GM21737 (cell line): ENCODE measurements around the gene CCL15.

Source experiments
- ATAC-seq: cut with Tn5 transposase; IDR thresholded peaks from one replicate; pipeline ENCODE4 v1.9.1; 2021; ENCODE audit warnings: mild to moderate bottlenecking, moderate library complexity; ENCODE audit not compliant: unreplicated experiment

The CCL15 gene

GRCh38 chr17:35948092-35948491 is 53.3 kb downstream of the CCL15 start:
- ATAC-seq, result no peak
